Stimulated activated CD8-positive, alpha-beta memory T cell treated with anti-CD3 and anti-CD28 coated beads, Interleukin-4, amount 100 ng/mL, for 48 hours (primary cell): ENCODE results near the gene MCEE.
"Not testable (repeated sequence)": the region's sequence is repeated elsewhere in the genome, so short reads cannot be mapped to it uniquely, and the experiment has no call there.

ENCODE experiments used
- DNase-seq: peaks from one replicate; pipeline ENCODE4 v3.0.0-alpha.2; 2020

Gene MCEE

GRCh38 chr2:71125506-71126294, 4.3 kb downstream of the MCEE start:
- no peak for DNase-seq

GRCh38 chr2:71122387-71123298, 7.4 kb downstream of the MCEE start:
- DNase-seq, result no peak

DNA sequence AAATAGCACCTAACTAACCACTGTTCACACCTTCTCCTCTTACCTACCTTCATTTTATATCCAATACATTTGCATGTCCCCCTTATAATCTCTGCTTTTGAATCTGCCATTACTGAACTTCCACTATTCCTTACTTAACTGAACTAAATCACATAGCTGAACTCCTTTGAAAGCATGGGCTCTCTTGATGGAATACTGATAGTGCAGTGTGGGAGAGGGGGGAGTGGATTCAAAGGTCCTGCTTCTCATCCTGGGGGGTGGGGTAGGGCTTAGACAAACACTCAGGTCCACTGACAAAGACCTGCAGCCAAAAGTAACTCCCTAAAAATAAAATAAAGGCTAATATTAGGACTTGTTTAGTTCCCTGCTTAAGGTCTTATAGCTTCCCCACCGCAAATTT, 8.6 kb downstream of the MCEE start:
- DNase-seq, result no peak

- no peak for DNase-seq
Observed at GRCh38 chr2:71120195-71120594, 9.8 kb downstream of the MCEE start.

DNA sequence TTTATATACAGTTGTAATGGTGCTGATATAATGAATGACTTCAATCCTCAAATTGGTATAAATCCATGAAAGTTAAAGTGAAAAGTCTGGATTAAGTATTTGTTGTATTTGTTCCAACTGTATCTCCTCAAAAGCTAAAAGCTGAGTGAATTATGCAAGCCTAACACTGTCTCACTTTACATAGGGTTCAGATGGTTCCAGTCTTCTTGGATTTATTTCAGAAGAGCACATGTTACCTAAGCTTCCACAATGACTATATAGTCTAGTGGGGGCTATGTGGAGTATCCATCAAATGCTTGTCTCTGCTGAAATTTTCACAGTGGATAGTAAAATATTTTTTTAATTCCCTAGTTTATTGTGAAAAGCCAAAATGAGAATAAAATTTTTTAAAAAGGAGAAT, 13.0 kb downstream of the MCEE start:
- DNase-seq, result no peak

DNA sequence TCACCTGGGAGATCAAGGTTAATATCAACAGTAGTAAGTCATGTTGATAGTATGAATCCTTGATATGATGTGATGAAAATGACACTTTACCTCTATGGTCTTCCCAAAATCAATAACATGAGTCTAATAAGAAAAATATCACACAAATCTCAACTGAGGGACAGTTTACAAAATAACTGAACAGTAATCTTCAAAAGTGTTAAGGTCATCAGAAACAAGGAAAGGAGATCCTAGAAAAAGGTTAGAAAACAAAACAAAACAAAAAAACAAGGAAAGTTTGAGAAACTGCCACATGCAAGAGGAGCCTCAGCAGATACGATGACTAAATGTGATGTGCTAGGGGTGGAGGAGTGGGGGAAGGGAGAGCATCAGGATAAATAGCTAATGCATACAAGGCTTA, 16.2 kb downstream of the MCEE start:
- DNase-seq, result no peak

GRCh38 chr2:71108091-71108490, 21.9 kb downstream of the MCEE start:
- no peak for DNase-seq

DNA sequence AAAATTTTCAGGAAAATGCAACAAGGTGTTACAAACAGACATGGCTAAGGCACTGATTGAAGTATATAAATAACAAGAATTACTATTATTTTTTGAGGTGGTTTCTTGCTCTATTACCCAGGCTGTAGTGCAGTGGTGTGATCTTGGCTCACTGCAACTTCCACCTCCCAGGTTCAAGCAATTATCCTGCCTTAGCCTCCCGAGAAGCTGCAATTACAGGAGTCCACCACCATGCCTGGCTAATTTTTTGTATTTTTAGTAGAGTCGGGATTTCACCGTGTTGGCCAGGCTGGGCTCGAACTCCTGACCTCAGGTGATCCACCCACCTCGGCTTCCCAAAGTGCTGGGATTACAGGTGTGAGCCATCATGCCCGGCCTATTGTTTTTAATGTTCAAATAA, 23.6 kb downstream of the MCEE start:
- DNase-seq, result not testable (repeated sequence)

- DNase-seq, result no peak
Observed at GRCh38 chr2:71103809-71104208, 26.2 kb downstream of the MCEE start.

DNA sequence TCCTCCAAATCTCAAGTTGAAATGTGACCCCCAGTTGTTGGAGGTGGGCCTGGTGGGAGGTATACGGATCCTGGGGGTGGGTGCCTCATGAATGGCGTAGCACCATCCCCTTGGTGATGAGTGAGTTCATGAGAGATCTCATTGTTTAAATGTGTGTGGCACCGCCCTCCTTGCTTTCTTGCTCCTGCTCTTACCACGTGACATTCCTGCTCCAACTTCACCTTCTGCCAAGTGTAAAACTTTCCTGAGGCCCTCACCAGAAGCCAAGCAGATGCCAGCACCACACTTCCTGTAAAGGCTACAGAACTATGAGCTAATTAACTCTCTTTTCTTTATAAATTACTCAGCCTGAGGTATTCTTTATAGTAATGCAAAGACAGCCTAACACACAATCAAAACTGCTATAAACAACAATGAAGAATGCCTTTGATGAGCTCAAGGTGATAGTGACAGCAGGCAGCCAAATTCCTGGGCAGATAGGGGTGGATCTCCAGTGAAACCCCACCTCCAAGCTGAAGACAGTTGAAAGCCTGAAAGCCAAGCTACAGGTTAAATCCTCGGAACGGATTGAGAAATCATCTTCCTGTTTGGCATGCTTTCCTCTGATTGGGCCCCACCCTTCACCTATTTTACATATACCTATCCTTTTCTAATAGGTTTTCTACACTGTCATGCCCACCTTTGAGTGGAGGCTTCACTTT, 26.9 kb downstream of the MCEE start:
- DNase-seq, result no peak

GRCh38 chr2:71101656-71102055, 28.4 kb downstream of the MCEE start:
- DNase-seq, result no peak

GRCh38 chr2:71100195-71100964, 29.6 kb downstream of the MCEE start:
- peak; percentile 72 for DNase-seq

DNA sequence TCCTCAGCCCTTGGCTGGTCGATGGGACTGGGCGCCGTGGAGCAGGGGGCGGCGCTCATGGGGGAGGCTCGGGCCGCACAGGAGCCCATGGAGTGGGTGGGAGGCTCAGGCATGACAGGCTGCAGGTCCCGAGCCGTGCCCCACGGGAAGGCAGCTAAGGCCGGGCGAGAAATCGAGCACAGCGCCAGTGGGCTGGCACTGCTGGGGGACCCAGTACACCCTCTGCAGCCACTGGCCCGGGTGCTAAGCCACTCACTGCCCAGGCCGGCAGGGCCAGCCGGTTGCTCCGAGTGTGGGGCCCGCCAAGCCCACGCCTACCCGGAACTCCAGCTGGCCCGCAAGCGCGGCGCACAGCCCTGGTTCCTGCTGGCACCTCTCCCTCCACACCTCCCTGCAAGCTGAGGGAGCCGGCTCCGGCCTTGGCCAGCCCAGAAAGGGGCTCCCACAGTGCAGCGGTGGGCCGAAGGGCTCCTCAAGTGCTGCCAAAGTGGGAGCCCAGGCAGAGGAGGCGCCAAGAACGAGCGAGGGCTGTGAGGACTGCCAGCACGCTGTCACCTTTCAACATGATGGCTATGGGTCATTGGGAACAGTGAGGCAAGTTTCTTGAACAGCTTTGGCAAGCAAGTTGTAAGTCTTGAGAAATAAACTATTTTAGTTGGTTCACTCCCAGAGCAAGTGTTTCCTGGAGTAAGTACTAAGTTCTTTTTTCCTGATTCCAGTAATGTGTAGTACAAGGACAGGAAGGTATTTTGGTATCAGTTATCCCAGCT, 37.4 kb downstream of the MCEE start:
- DNase-seq, result not testable (repeated sequence)

DNA sequence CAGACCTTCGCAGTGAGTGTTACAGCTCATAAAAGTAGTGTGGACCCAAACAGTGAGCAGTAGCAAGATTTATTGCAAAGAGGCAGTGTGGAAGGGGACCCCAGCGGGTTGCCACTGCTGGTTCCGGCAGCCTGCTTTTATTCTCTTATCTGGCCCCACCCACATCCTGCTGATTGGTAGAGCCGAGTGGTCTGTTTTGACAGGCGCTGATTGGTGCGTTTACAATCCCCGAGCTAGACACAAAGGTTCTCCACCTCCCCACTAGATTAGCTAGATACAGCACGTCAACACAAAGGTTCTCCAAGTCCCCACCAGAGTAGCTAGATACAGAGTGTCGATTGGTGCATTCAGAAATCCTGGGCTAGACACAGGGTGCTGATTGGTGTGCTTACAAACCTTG, 38.2 kb downstream of the MCEE start:
- DNase-seq, result not testable (repeated sequence)

DNA sequence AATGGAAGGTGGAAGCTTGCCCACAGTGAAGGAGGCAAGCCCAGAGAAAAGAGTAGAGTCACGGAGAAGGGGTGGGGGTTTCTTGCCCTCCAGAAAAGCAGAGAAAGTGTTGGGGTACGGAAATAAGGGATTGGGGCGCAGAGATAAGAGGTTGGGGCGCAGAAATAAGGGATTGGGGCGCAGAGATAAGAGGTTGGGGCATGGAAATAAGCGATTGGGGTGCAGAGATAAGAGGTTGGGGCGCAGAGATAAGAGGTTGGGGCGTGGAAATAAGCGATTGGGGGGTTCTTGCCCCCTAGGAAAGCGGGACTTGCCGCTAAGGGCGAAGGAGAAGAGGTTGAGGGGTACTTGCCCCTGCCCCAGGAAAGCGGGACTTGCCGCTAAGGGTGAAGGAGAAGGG, 40.6 kb downstream of the MCEE start:
- not testable (repeated sequence) for DNase-seq

- not testable (repeated sequence) for DNase-seq
Observed at GRCh38 chr2:71085325-71086003, 44.6 kb downstream of the MCEE start.

DNA sequence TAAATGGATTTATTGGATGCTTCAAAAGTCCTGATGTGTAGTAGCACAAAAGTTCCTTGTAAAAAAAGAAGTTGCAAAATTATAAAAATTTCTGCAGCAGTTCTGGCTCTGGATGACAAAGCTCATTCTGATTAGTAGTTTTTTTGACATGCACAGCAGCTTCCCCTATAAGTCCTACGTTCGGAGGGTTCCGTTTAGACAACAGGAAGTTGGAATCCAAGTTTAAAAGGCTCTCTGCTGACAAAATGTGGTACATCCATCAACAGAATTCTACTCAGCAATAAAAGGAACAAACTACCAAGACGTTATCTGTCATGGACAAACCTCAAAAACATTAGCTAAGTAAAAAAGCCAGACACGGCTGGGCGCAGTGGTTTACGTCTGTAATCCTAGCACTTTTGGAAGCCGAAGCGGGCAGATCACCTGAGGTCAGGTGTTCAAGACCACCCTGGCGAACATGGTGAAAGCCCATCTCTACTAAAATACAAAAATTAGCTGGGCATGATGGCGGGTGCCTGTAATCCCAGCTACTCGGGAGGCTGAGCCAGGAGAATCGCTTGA, 46.2 kb downstream of the MCEE start:
- not testable (repeated sequence) for DNase-seq

GRCh38 chr2:71083297-71083696, 46.7 kb downstream of the MCEE start:
- not testable (repeated sequence) for DNase-seq

- peak; percentile 80 for DNase-seq
Observed at GRCh38 chr2:71082402-71083252, 47.4 kb downstream of the MCEE start.

- no peak for DNase-seq
Observed at GRCh38 chr2:71078624-71079023, 51.4 kb downstream of the MCEE start.
